ENCODE data around the gene OSBPL2. TPM values are rescaled to one million over a fixed set of nuclear protein-coding genes. Genes with fewer than 3 reads are reported as not detected.
A peak's percentile ranks its signal among the peaks of the same experiment; 100 is the strongest.

Gene OSBPL2
- polyA plus RNA-seq (2011; rRNA removed) (15.9 and 20.5 TPM in 2 replicates), polyA minus RNA-seq (2011; rRNA and poly(A)+ RNA removed) (16.7 and 19.1 TPM in 2 replicates)

DNA sequence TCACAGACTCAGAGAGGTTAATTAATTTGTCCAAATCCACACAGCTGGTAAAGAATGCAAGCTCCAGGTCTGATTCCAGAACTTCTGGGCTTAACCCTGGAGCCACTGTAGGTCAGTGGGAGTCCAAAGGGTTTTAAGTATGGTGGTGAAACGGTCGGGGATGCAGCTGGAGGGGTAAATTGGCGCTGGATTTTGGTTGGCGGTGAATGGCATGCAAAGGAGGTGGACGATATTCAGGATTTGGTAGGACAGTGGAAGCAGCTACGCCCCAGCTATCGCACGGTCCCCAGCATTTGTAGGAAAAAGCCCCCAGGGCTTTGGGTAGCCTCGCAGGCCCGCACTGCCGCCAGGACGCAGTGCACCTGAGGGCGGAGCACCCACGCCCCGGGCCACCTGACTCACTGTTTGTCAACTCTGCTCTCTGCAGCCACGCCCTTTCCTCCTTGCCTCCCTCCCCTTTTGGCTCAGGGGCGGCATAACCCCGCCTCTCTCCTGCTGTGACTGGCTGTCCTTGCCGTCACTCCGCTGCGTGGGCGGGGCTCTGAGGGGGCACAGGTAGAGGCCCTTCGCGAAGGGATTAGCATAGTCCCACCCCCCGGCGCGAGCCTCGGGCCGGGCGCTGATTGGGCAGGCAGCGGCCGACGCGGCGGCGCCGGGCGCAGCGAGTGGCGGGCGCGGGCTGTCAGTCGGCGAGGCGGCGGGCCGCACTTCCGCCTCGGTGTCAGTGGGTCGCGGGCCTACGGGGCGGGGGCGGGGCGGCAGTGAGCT, at the start of gene OSBPL2:
Gene OSBPL2, plus strand, starts transcription at position 721 of the 768 bp plus-strand sequence. CDS start 17,664 bp downstream, outside the sequence.
- TF ChIP-seq, protein P1, sequence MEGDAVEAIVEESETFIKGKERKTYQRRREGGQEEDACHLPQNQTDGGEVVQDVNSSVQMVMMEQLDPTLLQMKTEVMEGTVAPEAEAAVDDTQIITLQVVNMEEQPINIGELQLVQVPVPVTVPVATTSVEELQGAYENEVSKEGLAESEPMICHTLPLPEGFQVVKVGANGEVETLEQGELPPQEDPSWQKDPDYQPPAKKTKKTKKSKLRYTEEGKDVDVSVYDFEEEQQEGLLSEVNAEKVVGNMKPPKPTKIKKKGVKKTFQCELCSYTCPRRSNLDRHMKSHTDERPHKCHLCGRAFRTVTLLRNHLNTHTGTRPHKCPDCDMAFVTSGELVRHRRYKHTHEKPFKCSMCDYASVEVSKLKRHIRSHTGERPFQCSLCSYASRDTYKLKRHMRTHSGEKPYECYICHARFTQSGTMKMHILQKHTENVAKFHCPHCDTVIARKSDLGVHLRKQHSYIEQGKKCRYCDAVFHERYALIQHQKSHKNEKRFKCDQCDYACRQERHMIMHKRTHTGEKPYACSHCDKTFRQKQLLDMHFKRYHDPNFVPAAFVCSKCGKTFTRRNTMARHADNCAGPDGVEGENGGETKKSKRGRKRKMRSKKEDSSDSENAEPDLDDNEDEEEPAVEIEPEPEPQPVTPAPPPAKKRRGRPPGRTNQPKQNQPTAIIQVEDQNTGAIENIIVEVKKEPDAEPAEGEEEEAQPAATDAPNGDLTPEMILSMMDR (IDR thresholded peaks at IDR 0.05; ENCODE audit: insufficient read depth, low read depth, low read length) = no peak
- peaks cover 1% of the 10 kb centered on the region for H3K36me3 ChIP-seq (ENCODE audit: control insufficient read depth, insufficient read depth, low read length)
- H3K4me3 ChIP-seq (ENCODE audit: low read depth, low read length) = peak within 1 kb of the TSS; percentile 84
- H3K27me3 ChIP-seq (ENCODE audit: control insufficient read depth, insufficient read depth, low read length) = no peaks in the 10 kb centered on the region; the same call in 1 of the 2 replicates
- POLR2A ChIA-PET = no interaction called here
- CTCF ChIA-PET = interaction anchor here (1.0 kb wide), 1 partner anchor 171 kb away, joined by 3 read pairs; no protein-coding TSS in a partner anchor
- DNase-seq (ENCODE audit: low read depth) = peak; percentile 88

DNA sequence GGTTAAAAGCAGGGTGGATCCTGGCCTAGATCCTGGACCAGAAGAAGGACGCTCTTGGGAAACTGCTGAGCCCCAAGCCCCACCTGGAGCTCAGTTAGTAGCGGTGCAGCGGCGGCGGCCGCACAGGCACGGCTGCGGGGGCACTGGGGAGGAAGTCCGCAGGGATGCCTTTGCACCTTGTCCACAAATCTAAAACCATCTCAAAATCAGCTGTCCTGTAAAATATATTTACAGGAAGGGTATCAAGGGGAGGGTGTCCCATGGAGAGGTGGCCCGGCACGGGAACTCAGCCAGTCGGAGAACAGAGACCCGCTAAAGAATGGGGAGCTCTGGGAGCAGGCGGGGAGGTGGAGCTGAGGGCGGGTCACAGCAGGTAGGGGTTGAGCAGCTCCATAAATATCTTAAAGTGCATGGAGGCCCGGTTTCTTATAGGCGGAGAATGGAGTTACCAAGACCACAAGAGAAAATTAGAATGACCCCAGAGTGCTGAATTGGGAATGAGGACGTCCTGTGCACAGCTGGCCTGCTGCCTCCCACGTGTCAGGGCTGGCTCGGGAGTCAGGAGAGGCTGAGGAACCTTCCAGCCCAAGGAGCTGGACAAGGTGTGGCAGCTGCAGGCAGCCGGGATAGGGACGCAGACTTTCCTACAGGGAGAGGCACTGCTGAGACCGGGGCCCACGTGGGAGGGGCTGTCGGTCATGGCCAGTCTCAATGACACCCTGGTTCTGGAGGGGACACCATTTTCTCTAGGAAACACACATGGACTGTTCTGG, 47.5 kb upstream of the OSBPL2 start:
- no peak for DNase-seq (ENCODE audit: low read depth)
- no peak overlapping the region for H3K4me3 ChIP-seq (ENCODE audit: low read depth, low read length)
- TF ChIP-seq, protein P1 (IDR thresholded peaks at IDR 0.05; ENCODE audit: insufficient read depth, low read depth, low read length) = no peak
- POLR2A ChIA-PET = no interaction called here
- peaks cover 7% of the 10 kb centered on the region for H3K36me3 ChIP-seq (ENCODE audit: control insufficient read depth, insufficient read depth, low read length)
- CTCF ChIA-PET = interaction anchor here (1.1 kb wide), 1 partner anchor 39 kb away, joined by 3 read pairs; no protein-coding TSS in a partner anchor
- H3K27me3 ChIP-seq (ENCODE audit: control insufficient read depth, insufficient read depth, low read length) = no peaks in the 10 kb centered on the region

DNA sequence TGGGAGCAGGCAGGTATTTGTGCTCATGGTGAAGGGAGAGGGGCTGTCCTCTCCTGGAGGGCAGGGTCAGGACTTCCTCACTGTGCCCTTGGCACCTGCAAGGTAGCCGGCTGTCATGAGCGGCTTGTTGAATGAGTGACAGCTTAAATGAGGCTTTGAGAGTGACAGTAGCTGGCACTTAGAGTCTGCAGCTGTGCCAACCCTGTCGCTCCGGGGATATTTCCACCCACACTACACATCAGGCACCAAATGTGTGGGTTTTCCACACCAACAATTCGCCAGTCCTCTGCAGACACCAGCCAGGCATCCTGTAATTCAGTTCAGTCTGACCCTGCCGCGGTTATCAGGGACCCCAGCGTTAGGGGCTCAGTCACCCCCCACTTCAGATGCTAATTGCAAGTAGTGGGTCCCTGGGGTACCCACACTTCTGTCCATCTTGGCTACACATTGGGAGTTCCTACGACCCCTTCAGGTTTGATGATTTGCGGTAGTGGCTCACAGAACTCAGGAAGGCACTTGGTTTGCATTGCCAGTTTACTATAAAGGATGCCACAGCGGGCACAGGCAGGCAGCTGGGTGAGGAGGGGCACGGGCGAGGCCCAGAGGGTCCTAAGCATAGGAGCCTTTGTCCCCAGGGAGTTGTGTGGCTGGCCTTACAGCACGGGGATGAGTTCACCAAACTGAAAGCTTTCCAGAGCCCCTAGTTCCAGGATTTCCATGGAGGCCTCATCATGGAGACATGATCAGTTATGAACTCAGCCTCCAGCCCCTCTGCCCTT, 46.4 kb upstream of the OSBPL2 start:
- CTCF ChIA-PET = interaction anchor here (0.6 kb wide), 1 partner anchor 44 kb away, joined by 3 read pairs; no protein-coding TSS in a partner anchor
- Histone ChIP-seq H3K36me3 (ENCODE audit: control insufficient read depth, insufficient read depth, low read length) (peaks cover 8% of the 10 kb centered on the region), H3K4me3 (ENCODE audit: low read depth, low read length) (no peak overlapping the region), H3K27me3 (ENCODE audit: control insufficient read depth, insufficient read depth, low read length) (no peaks in the 10 kb centered on the region)
- POLR2A ChIA-PET = no interaction called here
- TF ChIP-seq, protein P1 (IDR thresholded peaks at IDR 0.05; ENCODE audit: insufficient read depth, low read depth, low read length) = no peak
- no peak for DNase-seq (ENCODE audit: low read depth)

DNA sequence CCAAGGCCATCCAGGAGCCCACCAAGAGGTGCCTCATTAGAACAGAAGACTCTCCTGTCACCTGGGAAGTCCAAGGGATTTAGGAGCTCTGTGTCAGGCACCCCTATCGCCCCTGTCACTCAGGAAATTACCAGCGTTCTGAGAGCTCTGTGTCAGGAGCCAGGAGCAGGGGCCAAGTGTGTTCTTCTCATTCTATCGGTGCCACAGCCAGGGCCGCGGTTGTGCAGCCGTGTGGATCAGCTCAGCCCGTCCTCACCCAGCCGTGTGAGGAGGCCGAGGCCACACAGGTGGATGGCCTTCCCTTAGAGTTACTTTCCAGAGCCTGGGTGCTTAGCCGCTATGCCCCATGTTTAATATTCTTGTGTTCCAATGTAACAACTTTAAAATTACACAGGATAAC, 45.7 kb upstream of the OSBPL2 start:
- POLR2A ChIA-PET = no interaction called here
- no peak for DNase-seq (ENCODE audit: low read depth)
- Histone ChIP-seq H3K27me3 (ENCODE audit: control insufficient read depth, insufficient read depth, low read length) (no peaks in the 10 kb centered on the region), H3K4me3 (ENCODE audit: low read depth, low read length) (no peak overlapping the region), H3K36me3 (ENCODE audit: control insufficient read depth, insufficient read depth, low read length) (peaks cover 8% of the 10 kb centered on the region)
- TF ChIP-seq, protein P1 (IDR thresholded peaks at IDR 0.05; ENCODE audit: insufficient read depth, low read depth, low read length) = no peak
- CTCF ChIA-PET = no interaction called here
